ENCODE data around the gene IRF4.

Gene IRF4

DNA sequence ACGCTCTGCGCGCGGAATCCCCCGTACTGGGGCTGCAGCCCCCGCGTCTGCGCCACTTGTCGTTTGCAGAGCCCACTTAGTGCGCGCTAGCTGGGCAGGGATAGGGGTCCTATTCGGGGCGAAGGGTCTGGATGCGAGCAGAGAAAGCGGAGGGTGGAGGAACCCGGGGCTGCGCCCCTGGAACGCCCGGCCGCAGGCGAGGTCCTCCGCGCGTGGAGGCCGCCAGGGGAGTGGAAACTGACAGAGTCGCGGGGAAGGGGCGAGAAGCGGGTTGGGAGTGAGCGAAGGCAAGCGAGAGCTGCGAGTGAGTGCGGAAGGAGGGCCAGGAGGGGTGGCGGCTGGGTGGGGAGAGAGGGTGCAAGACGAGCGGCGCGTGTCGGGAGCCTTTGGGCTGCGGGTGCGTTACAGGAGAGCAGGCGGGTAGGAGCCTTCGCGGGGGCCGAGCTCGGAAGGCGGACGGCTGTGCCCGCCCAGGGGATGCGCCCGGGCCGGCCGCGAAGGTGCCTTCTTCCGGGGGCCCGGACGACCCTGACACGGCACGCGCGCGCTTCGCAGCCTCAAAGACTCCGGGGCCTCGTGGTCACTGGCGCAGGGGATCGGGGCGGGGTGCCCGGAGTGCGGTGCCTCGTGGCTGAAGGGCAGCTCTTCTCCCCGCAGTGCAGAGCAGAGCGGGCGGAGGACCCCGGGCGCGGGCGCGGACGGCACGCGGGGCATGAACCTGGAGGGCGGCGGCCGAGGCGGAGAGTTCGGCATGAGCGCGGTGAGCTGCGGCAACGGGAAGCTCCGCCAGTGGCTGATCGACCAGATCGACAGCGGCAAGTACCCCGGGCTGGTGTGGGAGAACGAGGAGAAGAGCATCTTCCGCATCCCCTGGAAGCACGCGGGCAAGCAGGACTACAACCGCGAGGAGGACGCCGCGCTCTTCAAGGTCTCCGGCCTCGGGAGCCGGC, 1.2 kb downstream of the IRF4 start:
- ATAC-seq: no peak; the same call in 2 of the 3 replicates
- no peak for TF ChIP-seq ZNF8 (CRISPR knock-in tag; IDR thresholded peaks at IDR 0.05)
- no peak for TF ChIP-seq TOX (CRISPR knock-in tag; IDR thresholded peaks at IDR 0.05; ENCODE audit: borderline replicate concordance)
- no peak for TF ChIP-seq ARNTL (CRISPR knock-in tag; IDR thresholded peaks at IDR 0.05; ENCODE audit: borderline replicate concordance, low read depth)
- no peak for TF ChIP-seq ZNF565 (CRISPR knock-in tag; conservative IDR thresholded peaks at IDR 0.05; ENCODE audit: low read depth)
- TF ChIP-seq, protein P1, sequence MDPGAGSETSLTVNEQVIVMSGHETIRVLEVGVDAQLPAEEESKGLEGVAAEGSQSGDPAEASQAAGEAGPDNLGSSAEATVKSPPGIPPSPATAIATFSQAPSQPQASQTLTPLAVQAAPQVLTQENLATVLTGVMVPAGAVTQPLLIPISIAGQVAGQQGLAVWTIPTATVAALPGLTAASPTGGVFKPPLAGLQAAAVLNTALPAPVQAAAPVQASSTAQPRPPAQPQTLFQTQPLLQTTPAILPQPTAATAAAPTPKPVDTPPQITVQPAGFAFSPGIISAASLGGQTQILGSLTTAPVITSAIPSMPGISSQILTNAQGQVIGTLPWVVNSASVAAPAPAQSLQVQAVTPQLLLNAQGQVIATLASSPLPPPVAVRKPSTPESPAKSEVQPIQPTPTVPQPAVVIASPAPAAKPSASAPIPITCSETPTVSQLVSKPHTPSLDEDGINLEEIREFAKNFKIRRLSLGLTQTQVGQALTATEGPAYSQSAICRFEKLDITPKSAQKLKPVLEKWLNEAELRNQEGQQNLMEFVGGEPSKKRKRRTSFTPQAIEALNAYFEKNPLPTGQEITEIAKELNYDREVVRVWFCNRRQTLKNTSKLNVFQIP (CRISPR knock-in tag; IDR thresholded peaks at IDR 0.05; ENCODE audit: borderline replicate concordance, low read depth): no peak
- TF ChIP-seq CSDC2 (CRISPR knock-in tag; IDR thresholded peaks at IDR 0.05): no peak

DNA sequence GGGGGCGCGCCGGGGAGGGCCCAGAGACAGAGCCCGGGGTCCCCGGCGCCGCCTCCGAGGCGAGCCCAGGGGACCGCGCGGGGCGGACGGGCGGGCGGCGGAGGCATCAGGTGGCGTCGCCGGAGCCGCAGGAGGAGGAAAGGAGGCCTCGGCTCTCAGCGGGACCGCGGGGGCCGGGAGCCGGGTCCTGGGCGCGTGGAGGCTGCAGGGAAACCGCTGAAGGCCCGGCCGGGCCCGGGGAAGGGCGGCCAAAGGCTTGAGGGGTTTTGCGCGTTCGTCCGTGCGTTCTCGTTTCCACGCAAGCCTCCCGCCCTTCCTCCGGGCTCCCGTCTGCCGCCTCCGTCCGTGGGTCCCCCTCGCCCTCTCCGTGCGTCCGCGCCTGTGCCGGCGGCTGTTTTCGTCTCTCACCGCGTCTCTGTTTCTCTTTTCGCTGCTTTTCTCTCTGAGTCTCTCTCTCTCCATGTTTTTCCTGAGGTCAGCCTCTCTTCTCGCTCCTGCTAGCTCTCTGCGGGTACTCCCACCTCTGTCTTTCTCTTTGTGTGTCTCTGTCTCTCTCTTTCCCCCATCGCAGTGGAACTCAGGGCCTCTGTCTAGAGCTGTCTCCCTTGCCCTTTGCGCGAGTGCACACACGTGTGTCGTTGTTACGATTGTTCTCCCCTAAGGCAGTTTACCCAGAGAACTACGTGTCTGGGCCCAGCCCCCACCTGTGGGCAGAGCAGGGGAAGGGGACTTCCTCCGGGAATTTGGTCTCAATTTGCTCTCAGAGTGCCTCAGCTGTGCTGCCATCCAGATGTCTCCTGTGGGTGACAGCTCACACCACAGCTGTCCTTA, 2.1 kb downstream of the IRF4 start:
- peak; percentile 19 for ATAC-seq
- no peak for TF ChIP-seq GLIS3 (CRISPR knock-in tag; IDR thresholded peaks at IDR 0.05)
- no peak for TF ChIP-seq ZNF70 (CRISPR knock-in tag; IDR thresholded peaks at IDR 0.05)
- TF ChIP-seq, protein P2, sequence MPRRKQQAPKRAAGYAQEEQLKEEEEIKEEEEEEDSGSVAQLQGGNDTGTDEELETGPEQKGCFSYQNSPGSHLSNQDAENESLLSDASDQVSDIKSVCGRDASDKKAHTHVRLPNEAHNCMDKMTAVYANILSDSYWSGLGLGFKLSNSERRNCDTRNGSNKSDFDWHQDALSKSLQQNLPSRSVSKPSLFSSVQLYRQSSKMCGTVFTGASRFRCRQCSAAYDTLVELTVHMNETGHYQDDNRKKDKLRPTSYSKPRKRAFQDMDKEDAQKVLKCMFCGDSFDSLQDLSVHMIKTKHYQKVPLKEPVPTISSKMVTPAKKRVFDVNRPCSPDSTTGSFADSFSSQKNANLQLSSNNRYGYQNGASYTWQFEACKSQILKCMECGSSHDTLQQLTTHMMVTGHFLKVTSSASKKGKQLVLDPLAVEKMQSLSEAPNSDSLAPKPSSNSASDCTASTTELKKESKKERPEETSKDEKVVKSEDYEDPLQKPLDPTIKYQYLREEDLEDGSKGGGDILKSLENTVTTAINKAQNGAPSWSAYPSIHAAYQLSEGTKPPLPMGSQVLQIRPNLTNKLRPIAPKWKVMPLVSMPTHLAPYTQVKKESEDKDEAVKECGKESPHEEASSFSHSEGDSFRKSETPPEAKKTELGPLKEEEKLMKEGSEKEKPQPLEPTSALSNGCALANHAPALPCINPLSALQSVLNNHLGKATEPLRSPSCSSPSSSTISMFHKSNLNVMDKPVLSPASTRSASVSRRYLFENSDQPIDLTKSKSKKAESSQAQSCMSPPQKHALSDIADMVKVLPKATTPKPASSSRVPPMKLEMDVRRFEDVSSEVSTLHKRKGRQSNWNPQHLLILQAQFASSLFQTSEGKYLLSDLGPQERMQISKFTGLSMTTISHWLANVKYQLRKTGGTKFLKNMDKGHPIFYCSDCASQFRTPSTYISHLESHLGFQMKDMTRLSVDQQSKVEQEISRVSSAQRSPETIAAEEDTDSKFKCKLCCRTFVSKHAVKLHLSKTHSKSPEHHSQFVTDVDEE (CRISPR knock-in tag; IDR thresholded peaks at IDR 0.05): no peak
- TF ChIP-seq ZFP30 (CRISPR knock-in tag; IDR thresholded peaks at IDR 0.05): no peak
- no peak for TF ChIP-seq RARB (CRISPR knock-in tag; IDR thresholded peaks at IDR 0.05)
- TF ChIP-seq ZNF565 (CRISPR knock-in tag; conservative IDR thresholded peaks at IDR 0.05; ENCODE audit: low read depth): no peak
- no peak for TF ChIP-seq TCF4 (CRISPR knock-in tag; IDR thresholded peaks at IDR 0.05; ENCODE audit: borderline replicate concordance)
- no peak for TF ChIP-seq PPARA (CRISPR knock-in tag; IDR thresholded peaks at IDR 0.05; ENCODE audit: borderline replicate concordance)
- TF ChIP-seq CSDC2 (CRISPR knock-in tag; IDR thresholded peaks at IDR 0.05): no peak
- TF ChIP-seq TOX (CRISPR knock-in tag; IDR thresholded peaks at IDR 0.05; ENCODE audit: borderline replicate concordance): no peak
- TF ChIP-seq, protein P3, sequence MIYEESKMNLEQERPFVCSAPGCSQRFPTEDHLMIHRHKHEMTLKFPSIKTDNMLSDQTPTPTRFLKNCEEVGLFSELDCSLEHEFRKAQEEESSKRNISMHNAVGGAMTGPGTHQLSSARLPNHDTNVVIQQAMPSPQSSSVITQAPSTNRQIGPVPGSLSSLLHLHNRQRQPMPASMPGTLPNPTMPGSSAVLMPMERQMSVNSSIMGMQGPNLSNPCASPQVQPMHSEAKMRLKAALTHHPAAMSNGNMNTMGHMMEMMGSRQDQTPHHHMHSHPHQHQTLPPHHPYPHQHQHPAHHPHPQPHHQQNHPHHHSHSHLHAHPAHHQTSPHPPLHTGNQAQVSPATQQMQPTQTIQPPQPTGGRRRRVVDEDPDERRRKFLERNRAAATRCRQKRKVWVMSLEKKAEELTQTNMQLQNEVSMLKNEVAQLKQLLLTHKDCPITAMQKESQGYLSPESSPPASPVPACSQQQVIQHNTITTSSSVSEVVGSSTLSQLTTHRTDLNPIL (CRISPR knock-in tag; IDR thresholded peaks at IDR 0.05; ENCODE audit: low read depth): no peak
- TF ChIP-seq SNAI2 (CRISPR knock-in tag; IDR thresholded peaks at IDR 0.05): no peak

DNA sequence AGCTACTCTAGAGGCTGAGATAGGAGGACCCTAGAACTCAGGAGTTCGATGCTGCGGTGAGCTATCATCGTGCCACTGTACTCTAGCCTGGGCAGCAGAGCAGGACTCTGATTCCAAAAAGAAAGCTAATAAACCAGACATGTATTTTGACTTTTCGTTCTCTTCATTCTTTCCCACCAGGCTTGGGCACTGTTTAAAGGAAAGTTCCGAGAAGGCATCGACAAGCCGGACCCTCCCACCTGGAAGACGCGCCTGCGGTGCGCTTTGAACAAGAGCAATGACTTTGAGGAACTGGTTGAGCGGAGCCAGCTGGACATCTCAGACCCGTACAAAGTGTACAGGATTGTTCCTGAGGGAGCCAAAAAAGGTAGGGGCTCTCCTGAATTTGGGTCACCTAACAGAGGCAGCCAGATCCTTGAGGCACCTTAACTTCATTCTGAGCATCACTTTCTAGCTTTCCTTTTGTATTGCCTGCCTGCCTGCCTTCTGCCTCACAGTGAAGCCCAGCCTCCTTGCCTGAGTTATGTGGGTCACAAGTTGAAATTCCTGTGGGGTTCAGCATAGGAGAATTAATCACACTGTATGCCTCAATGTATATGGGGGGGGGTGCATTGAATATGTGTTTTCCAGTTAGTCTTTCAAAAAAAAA, 3.2 kb downstream of the IRF4 start:
- no peak for ATAC-seq
- TF ChIP-seq ZC3H10 (CRISPR knock-in tag; IDR thresholded peaks at IDR 0.05): no peak
- no peak for TF ChIP-seq TOX (CRISPR knock-in tag; IDR thresholded peaks at IDR 0.05; ENCODE audit: borderline replicate concordance)
- TF ChIP-seq, protein P1 (CRISPR knock-in tag; IDR thresholded peaks at IDR 0.05; ENCODE audit: borderline replicate concordance, low read depth): no peak
- TF ChIP-seq BACH2 (CRISPR knock-in tag; IDR thresholded peaks at IDR 0.05; ENCODE audit: borderline replicate concordance): no peak
- TF ChIP-seq ISL1 (CRISPR knock-in tag; IDR thresholded peaks at IDR 0.05): no peak
- no peak for TF ChIP-seq OSR1 (CRISPR knock-in tag; IDR thresholded peaks at IDR 0.05)
- no peak for TF ChIP-seq GLIS3 (CRISPR knock-in tag; IDR thresholded peaks at IDR 0.05)
- TF ChIP-seq PPARA (CRISPR knock-in tag; IDR thresholded peaks at IDR 0.05; ENCODE audit: borderline replicate concordance): no peak
- TF ChIP-seq SNAI2 (CRISPR knock-in tag; IDR thresholded peaks at IDR 0.05): no peak
- no peak for TF ChIP-seq ZFP30 (CRISPR knock-in tag; IDR thresholded peaks at IDR 0.05)
- TF ChIP-seq, protein P4, sequence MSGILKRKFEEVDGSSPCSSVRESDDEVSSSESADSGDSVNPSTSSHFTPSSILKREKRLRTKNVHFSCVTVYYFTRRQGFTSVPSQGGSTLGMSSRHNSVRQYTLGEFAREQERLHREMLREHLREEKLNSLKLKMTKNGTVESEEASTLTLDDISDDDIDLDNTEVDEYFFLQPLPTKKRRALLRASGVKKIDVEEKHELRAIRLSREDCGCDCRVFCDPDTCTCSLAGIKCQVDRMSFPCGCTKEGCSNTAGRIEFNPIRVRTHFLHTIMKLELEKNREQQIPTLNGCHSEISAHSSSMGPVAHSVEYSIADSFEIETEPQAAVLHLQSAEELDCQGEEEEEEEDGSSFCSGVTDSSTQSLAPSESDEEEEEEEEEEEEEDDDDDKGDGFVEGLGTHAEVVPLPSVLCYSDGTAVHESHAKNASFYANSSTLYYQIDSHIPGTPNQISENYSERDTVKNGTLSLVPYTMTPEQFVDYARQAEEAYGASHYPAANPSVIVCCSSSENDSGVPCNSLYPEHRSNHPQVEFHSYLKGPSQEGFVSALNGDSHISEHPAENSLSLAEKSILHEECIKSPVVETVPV (CRISPR knock-in tag; IDR thresholded peaks at IDR 0.05): no peak

All from SK-N-SH treated with all-trans-retinoic acid at 6 μM for 48 hours (cell line).